HT-29 (cell line): ENCODE measurements around the gene JAGN1. TPM values are rescaled to one million over a fixed set of nuclear protein-coding genes. Genes with fewer than 3 reads are reported as not detected.
"Not testable (repeated sequence)": the region's sequence is repeated elsewhere in the genome, so short reads cannot be mapped to it uniquely, and the experiment has no call there.

Source experiments
- DNase-seq: peaks from one replicate; pipeline ENCODE4 v3.0.0-alpha.2; 2015; ENCODE audit warnings: low spot score
- total RNA-seq: library from RNA; depleted of rRNA; stranded (reverse); fragments of >200 nt; shearing (Covaris generic); gene quantifications from 2 replicates; pipeline ENCODE4 v1.2.3, GENCODE V29; 2014

Gene JAGN1
- total RNA-seq, 1 experiment from 2014 or later = 26.0 TPM

GRCh38 chr3:9916734-9917680 lies 26.6 kb downstream of the JAGN1 start, which contains the start of gene IL17RC:
Gene IL17RC, plus strand, starts transcription at chr3:9917098. Its CDS starts 218 bp downstream, at chr3:9917316.
- DNase-seq = peak; percentile 78

- DNase-seq = no peak
Measured at GRCh38 chr3:9917820-9918219, 27.4 kb downstream of the JAGN1 start.

- no peak for DNase-seq
Measured at GRCh38 chr3:9918261-9919038, 28.0 kb downstream of the JAGN1 start.

GRCh38 chr3:9928158-9928557 lies 37.7 kb downstream of the JAGN1 start:
- no peak for DNase-seq

- no peak for DNase-seq
Measured at GRCh38 chr3:9930804-9931418, 40.5 kb downstream of the JAGN1 start.

GRCh38 chr3:9932535-9932842 lies 42.1 kb downstream of the JAGN1 start:
- DNase-seq = no peak

- peak; percentile 75 for DNase-seq
Measured at GRCh38 chr3:9932843-9933560, 42.6 kb downstream of the JAGN1 start.

- peak; percentile 93 for DNase-seq
Measured at GRCh38 chr3:9933561-9934234, 43.3 kb downstream of the JAGN1 start, which contains the start of gene CRELD1. Gene CRELD1, plus strand, starts transcription at chr3:9933834. Its CDS starts 605 bp downstream, at chr3:9934439.

GRCh38 chr3:9934235-9934621 lies 43.8 kb downstream of the JAGN1 start:
- no peak for DNase-seq

GRCh38 chr3:9934993-9935392 lies 44.6 kb downstream of the JAGN1 start:
- DNase-seq = no peak

GRCh38 chr3:9935966-9936510 lies 45.6 kb downstream of the JAGN1 start:
- no peak for DNase-seq

- no peak for DNase-seq
Measured at GRCh38 chr3:9937486-9938238, 47.3 kb downstream of the JAGN1 start.

- DNase-seq = no peak
Measured at GRCh38 chr3:9938966-9939365, 48.6 kb downstream of the JAGN1 start.

- not testable (repeated sequence) for DNase-seq
Measured at GRCh38 chr3:9939906-9940305, 49.5 kb downstream of the JAGN1 start.

GRCh38 chr3:9940746-9941145 lies 50.3 kb downstream of the JAGN1 start:
- no peak for DNase-seq

- no peak for DNase-seq
Measured at GRCh38 chr3:9942164-9942563, 51.8 kb downstream of the JAGN1 start.

GRCh38 chr3:9942934-9943690 lies 52.7 kb downstream of the JAGN1 start:
- no peak for DNase-seq
